ENCODE measurements around the gene PCDHA12.

Gene PCDHA12

GRCh38 chr5:140881889-140882590 lies 6.9 kb downstream of the PCDHA12 start, which contains the start of gene PCDHA13:
TSS of gene PCDHA13 (plus strand) at chr5:140882124. CDS start at chr5:140882269, 145 bp downstream.
- TF ChIP-seq ZFX (IDR thresholded peaks at IDR 0.05; ENCODE audit: borderline replicate concordance) = no peak
- TF ChIP-seq, protein P1, sequence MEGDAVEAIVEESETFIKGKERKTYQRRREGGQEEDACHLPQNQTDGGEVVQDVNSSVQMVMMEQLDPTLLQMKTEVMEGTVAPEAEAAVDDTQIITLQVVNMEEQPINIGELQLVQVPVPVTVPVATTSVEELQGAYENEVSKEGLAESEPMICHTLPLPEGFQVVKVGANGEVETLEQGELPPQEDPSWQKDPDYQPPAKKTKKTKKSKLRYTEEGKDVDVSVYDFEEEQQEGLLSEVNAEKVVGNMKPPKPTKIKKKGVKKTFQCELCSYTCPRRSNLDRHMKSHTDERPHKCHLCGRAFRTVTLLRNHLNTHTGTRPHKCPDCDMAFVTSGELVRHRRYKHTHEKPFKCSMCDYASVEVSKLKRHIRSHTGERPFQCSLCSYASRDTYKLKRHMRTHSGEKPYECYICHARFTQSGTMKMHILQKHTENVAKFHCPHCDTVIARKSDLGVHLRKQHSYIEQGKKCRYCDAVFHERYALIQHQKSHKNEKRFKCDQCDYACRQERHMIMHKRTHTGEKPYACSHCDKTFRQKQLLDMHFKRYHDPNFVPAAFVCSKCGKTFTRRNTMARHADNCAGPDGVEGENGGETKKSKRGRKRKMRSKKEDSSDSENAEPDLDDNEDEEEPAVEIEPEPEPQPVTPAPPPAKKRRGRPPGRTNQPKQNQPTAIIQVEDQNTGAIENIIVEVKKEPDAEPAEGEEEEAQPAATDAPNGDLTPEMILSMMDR (IDR thresholded peaks at IDR 0.05) = peak; percentile 70
- H3K27ac ChIP-seq = peak within 1 kb of the TSS; percentile 88

DNA sequence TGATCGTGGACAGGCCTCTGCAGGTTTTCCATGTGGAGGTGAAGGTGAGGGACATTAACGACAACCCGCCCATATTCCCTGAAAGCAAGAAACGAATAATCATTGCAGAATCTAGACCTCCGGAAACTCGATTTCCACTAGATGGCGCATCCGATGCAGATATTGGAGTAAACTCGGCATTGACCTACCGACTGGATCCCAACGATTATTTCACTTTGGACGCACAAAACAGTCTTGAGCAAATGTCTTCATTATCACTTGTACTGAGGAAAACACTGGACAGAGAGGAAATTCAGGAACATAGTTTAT lies 7.4 kb downstream of the PCDHA12 start:
- TF ChIP-seq, protein P1 (IDR thresholded peaks at IDR 0.05) = peak; percentile 63
- no peak for TF ChIP-seq ZFX (IDR thresholded peaks at IDR 0.05; ENCODE audit: borderline replicate concordance)
- peak overlapping the region; percentile 88 for H3K27ac ChIP-seq

DNA sequence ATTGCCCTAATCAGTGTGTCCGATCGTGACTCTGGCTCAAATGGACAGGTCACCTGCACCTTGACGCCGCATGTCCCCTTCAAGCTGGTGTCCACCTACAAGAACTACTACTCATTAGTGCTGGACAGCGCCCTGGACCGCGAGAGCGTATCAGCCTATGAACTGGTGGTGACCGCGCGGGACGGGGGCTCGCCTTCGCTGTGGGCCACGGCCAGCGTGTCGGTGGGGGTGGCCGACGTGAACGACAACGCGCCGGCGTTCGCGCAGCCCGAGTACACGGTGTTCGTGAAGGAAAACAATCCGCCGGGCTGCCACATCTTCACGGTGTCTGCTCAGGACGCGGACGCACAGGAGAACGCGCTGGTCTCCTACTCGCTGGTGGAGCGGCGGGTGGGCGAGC lies 8.3 kb downstream of the PCDHA12 start:
- no peak for TF ChIP-seq ZFX (IDR thresholded peaks at IDR 0.05; ENCODE audit: borderline replicate concordance)
- TF ChIP-seq, protein P1 (IDR thresholded peaks at IDR 0.05) = no peak
- no peak overlapping the region for H3K27ac ChIP-seq

DNA sequence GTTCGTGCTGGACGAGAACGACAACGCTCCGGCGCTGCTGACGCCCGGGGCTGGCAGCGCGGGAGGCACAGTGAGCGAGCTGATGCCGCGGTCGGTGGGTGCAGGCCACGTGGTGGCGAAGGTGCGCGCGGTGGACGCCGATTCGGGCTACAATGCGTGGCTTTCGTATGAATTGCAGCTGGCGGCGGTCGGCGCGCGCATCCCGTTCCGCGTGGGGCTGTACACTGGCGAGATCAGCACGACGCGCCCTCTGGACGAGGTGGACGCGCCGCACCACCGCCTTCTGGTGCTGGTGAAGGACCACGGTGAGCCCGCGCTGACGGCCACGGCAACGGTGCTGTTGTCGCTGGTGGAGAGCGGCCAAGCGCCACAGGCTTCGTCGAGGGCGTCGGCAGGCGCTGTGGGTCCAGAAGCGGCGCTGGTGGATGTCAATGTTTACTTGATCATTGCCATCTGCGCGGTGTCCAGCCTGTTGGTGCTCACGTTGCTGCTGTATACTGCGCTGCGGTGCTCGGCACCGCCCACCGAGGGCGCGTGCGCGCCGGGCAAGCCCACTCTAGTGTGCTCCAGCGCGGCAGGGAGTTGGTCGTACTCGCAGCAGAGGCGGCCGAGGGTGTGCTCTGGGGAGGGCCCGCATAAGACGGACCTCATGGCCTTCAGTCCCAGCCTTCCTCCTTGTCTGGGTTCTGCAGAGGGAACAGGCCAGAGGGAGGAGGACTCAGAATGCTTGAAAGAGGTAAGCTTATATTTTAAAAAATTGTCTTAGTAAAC lies 9.0 kb downstream of the PCDHA12 start:
- TF ChIP-seq ZFX (IDR thresholded peaks at IDR 0.05; ENCODE audit: borderline replicate concordance) = no peak
- TF ChIP-seq, protein P1 (IDR thresholded peaks at IDR 0.05) = no peak
- H3K27ac ChIP-seq = no peak overlapping the region

DNA sequence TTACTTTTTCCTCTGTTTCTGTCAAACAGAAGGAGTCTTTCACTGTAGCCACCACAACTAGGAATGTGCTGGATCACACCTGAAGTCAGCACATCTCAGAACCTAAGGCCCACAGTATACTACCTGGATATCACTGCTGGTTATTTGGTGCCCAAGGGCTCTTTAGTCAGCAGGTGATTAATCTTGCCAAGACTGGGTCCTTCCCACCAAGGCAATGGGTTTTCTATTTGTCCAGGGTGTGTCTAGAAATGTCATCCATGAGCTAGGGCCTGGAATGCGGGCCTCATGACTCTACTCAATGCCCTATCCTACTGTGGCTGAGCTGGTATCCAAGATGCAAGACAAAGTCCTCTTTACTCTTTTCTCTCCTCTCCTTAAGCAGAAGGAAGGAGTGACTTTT lies 41.2 kb downstream of the PCDHA12 start:
- H3K27ac ChIP-seq = no peak overlapping the region
- TF ChIP-seq ZFX (IDR thresholded peaks at IDR 0.05; ENCODE audit: borderline replicate concordance) = no peak
- TF ChIP-seq, protein P1 (IDR thresholded peaks at IDR 0.05) = no peak

- TF ChIP-seq, protein P1 (IDR thresholded peaks at IDR 0.05) = no peak
- no peak for TF ChIP-seq ZFX (IDR thresholded peaks at IDR 0.05; ENCODE audit: borderline replicate concordance)
- H3K27ac ChIP-seq = no peak overlapping the region
These were observed 48.5 kb downstream of the PCDHA12 start for GRCh38 chr5:140923601-140924000.
